B cell (primary cell): ENCODE measurements around the gene CCDC120. TPM values are rescaled to one million over a fixed set of nuclear protein-coding genes. Genes with fewer than 3 reads are reported as not detected.

Experiments
- ATAC-seq: fragments of 200-7000 bp; cut with Tn5 transposase; one replicate; pipeline ENCODE4 v1.10.0; 2021; ENCODE audit warnings: low read depth, mild to moderate bottlenecking, moderate number of reproducible peaks, moderate library complexity
- CTCF ChIA-PET: fragments of 350-600 bp; sonication (Branson Sonifier 250); formaldehyde crosslinking; loops from one replicate; lab custom pipeline; 2021; ENCODE audit warnings: antibody characterized with exemption, inconsistent platforms; lab: Charles Lee
- POLR2A ChIA-PET: fragments of 350-600 bp; sonication (Branson Sonifier 250); formaldehyde crosslinking; loops from one replicate; lab custom pipeline; 2021; ENCODE audit warnings: antibody characterized with exemption; lab: Charles Lee
- DNase-seq: peaks from one replicate; pipeline ENCODE4 v3.0.0; 2013
- H2AFZ ChIP-seq: 2 replicates; pipeline ENCODE4 v1.6.1; 2012; ENCODE audit warnings: mild to moderate bottlenecking, low read depth, low read length; ENCODE audit not compliant: insufficient read depth, poor library complexity, severe bottlenecking
- H3K27ac ChIP-seq, 2 donors: 1 replicate in 1 of 2; 2 replicates in 1 of 2; pipeline ENCODE4 v1.5.1; 2012 to 2013; ENCODE audit warnings: low read length in 2 of 2, mild to moderate bottlenecking in 2 of 2, moderate library complexity in 1 of 2
- H3K27me3 ChIP-seq, 4 experiments: fragments of 200-600 bp in 1 of 4; sonication (generic) in 1 of 4; replicated peaks in 1 of 4; 1 replicate in 2 of 4; 2 replicates in 2 of 4; pipeline versions ENCODE4 v1.6.1 to v1.7.0; 2013 to 2016; ENCODE audit warnings: low read length in 3 of 4, mild to moderate bottlenecking in 2 of 4, mixed read lengths in 1 of 4, moderate library complexity in 1 of 4; ENCODE audit not compliant: insufficient read depth in 4 of 4, control insufficient read depth in 3 of 4; ENCODE audit errors: control extremely low read depth in 1 of 4
- H3K36me3 ChIP-seq, 2 experiments: replicated peaks in 1 of 2; 1 replicate in 1 of 2; 2 replicates in 1 of 2; pipeline versions ENCODE4 v1.6.1 to v1.7.1; 2013; ENCODE audit warnings: low read length in 1 of 2; ENCODE audit not compliant: insufficient read depth in 2 of 2, control insufficient read depth in 1 of 2; ENCODE audit errors: control extremely low read depth in 1 of 2, extremely low read depth in 1 of 2
- H3K4me1 ChIP-seq, 2 donors: fragments of 200-600 bp in 1 of 2; sonication (generic) in 1 of 2; 1 replicate in 1 of 2; 2 replicates in 1 of 2; pipeline versions ENCODE4 v1.5.1 to v1.6.1; 2013 to 2017; ENCODE audit warnings: low read length in 2 of 2; ENCODE audit not compliant: control insufficient read depth in 2 of 2, insufficient read depth in 2 of 2
- H3K4me2 ChIP-seq: replicated peaks from 2 replicates; pipeline ENCODE3; 2012; ENCODE audit warnings: mild to moderate bottlenecking, low read depth, low read length; ENCODE audit not compliant: poor library complexity, severe bottlenecking
- H3K4me3 ChIP-seq, 5 experiments: fragments of 200-600 bp in 1 of 5; sonication (generic) in 1 of 5; 1 replicate in 3 of 5; 2 replicates in 2 of 5; pipeline versions ENCODE4 v1.5.1 to v1.7.0; 2011 to 2016; ENCODE audit warnings: low read length in 4 of 5, mild to moderate bottlenecking in 4 of 5, low read depth in 2 of 5, control low read depth in 1 of 5, moderate library complexity in 1 of 5; ENCODE audit not compliant: insufficient read depth in 1 of 5; ENCODE audit errors: control extremely low read depth in 1 of 5, extremely low read depth in 1 of 5
- H3K79me2 ChIP-seq: fragments of 200-600 bp; sonication (generic); one replicate; pipeline ENCODE4 v1.6.0; 2016; ENCODE audit warnings: low read length; ENCODE audit not compliant: control insufficient read depth, insufficient read depth
- H3K9ac ChIP-seq: fragments of 200-600 bp; sonication (generic); 2 replicates; pipeline ENCODE4 v1.6.1; 2017; ENCODE audit warnings: mild to moderate bottlenecking, low read length, moderate library complexity
- H3K9me3 ChIP-seq, 3 donors: one replicate each; pipeline versions ENCODE4 v1.6.1 to v1.7.1; 2013; ENCODE audit warnings: low read length in 2 of 3; ENCODE audit not compliant: control insufficient read depth in 2 of 3, insufficient read depth in 1 of 3; ENCODE audit errors: control extremely low read depth in 1 of 3
- H4K20me1 ChIP-seq: 2 replicates; pipeline ENCODE4 v1.6.0; 2012; ENCODE audit warnings: mild to moderate bottlenecking, low read length; ENCODE audit not compliant: insufficient read depth, control insufficient read depth, poor library complexity, severe bottlenecking
- H3K27ac Mint-ChIP-seq: one replicate; pipeline ENCODE4 v1.8.0; 2021; ENCODE audit warnings: mixed read lengths
- H3K27me3 Mint-ChIP-seq: one replicate; pipeline ENCODE4 v1.8.0; 2021; ENCODE audit warnings: mixed read lengths
- H3K4me1 Mint-ChIP-seq: one replicate; pipeline ENCODE4 v1.8.0; 2021; ENCODE audit warnings: mixed read lengths
- H3K4me3 Mint-ChIP-seq: one replicate; pipeline ENCODE4 v1.8.0; 2021; ENCODE audit warnings: mixed read lengths
- H3K9me3 Mint-ChIP-seq: one replicate; pipeline ENCODE4 v1.8.0; 2022; ENCODE audit warnings: mixed read lengths; ENCODE audit not compliant: insufficient read depth
- EZH2 ChIP-seq: IDR thresholded peaks from 2 replicates; pipeline ENCODE4 v1.6.1; 2012; ENCODE audit warnings: borderline replicate concordance, low read depth, mild to moderate bottlenecking, moderate library complexity, low read length; ENCODE audit not compliant: insufficient read depth, poor library complexity, severe bottlenecking
- WGBS: methylation state at CpG from one replicate; pipeline ENCODE4 v1.1.5; 2013; ENCODE audit warnings: missing lambda C conversion rate; ENCODE audit not compliant: insufficient coverage; 5-methylcytosine and 5-hydroxymethylcytosine counted together
- intact Hi-C: fragments of 100-400 bp; cut with micrococcal nuclease; formaldehyde crosslinking; loops from one replicate; pipeline ENCODE4 v1.10.0; 2022
- polyA plus RNA-seq: library from polyadenylated mRNA; depleted of rRNA; stranded (reverse); fragments of >200 nt; gene quantifications from 2 replicates; pipeline ENCODE4 v1.2.3, GENCODE V29; 2012
- total RNA-seq, 2 donors: library from RNA; stranded (reverse); fragments of 120-200 nt in 1 of 2; gene quantifications; 1 replicate in 1 of 2; 2 replicates in 1 of 2; pipeline versions ENCODE4 v1.2.3 to v1.2.4, GENCODE V29; 2013 to 2022
- TF ChIP-seq, protein P1 (sequence below): fragments of 200-600 bp; IDR thresholded peaks from one replicate; pipeline ENCODE4 v1.8.0; 2022; ENCODE audit warnings: antibody characterized with exemption, mild to moderate bottlenecking

Gene CCDC120
- total and polyA plus RNA-seq, 2 donors (not counting 1 experiment from before 2014, with no cell fraction given) = 5.7 to 12.5 TPM

DNA sequence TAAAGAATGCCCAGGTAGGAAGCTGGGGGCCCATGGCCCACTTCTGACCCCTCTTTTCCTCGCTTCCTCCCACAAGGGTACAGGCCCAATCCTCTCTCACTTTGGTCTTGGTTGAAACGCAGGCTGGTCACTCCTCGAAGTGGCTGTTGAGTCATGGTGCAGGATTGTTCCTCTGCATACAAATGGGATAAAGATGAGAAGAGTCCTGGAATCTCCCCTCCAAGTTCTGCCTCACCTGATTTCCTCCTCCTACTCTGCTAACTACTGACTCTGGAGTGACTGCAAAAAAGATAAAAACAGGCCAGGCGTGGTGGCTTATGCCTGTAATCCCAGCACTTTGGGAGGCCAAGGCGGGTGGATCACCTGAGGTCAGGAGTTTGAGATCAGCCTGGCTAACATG lies 19.1 kb downstream of the CCDC120 start:
- no CpG with 5 or more reads among the region's 5 CpGs for WGBS
- peaks cover 26% of the 10 kb centered on the region for H3K4me1 Mint-ChIP-seq
- Histone ChIP-seq H3K9me3 (peaks cover 0 to 11% (median 0%) of the 10 kb centered on the region in 3 donors), H3K27ac (no peak overlapping the region), H3K36me3 (no peaks in the 10 kb centered on the region), H3K27me3 (no peaks in the 10 kb centered on the region), H3K9ac (no peak overlapping the region), H3K4me2 (no peak overlapping the region), H3K4me1 (peaks cover 6 to 21% of the 10 kb centered on the region in 2 donors), H2AFZ (no peak overlapping the region), H4K20me1 (no peaks in the 10 kb centered on the region), H3K4me3 (no peak overlapping the region), H3K79me2 (no peaks in the 10 kb centered on the region)
- DNase-seq (no peak), ATAC-seq (no peak)
- intact Hi-C loops = loop anchor here (2.0 kb wide), 1 partner anchor 75 kb away; the partner anchor contains the start of gene GRIPAP1
- H3K27me3 Mint-ChIP-seq = no peaks in the 10 kb centered on the region
- CTCF ChIA-PET = no interaction called here
- no peak overlapping the region for H3K4me3 Mint-ChIP-seq
- TF ChIP-seq, protein P1, sequence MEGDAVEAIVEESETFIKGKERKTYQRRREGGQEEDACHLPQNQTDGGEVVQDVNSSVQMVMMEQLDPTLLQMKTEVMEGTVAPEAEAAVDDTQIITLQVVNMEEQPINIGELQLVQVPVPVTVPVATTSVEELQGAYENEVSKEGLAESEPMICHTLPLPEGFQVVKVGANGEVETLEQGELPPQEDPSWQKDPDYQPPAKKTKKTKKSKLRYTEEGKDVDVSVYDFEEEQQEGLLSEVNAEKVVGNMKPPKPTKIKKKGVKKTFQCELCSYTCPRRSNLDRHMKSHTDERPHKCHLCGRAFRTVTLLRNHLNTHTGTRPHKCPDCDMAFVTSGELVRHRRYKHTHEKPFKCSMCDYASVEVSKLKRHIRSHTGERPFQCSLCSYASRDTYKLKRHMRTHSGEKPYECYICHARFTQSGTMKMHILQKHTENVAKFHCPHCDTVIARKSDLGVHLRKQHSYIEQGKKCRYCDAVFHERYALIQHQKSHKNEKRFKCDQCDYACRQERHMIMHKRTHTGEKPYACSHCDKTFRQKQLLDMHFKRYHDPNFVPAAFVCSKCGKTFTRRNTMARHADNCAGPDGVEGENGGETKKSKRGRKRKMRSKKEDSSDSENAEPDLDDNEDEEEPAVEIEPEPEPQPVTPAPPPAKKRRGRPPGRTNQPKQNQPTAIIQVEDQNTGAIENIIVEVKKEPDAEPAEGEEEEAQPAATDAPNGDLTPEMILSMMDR = no peak
- TF ChIP-seq EZH2 = no peak
- no peak overlapping the region for H3K27ac Mint-ChIP-seq
- POLR2A ChIA-PET = no interaction called here
- no peaks in the 10 kb centered on the region for H3K9me3 Mint-ChIP-seq
